ENCODE data around the gene GPX5.
A peak's percentile ranks its signal among the peaks of the same experiment; 100 is the strongest.
"Not testable (repeated sequence)": the region's sequence is repeated elsewhere in the genome, so short reads cannot be mapped to it uniquely, and the experiment has no call there.

Gene GPX5, protein sequence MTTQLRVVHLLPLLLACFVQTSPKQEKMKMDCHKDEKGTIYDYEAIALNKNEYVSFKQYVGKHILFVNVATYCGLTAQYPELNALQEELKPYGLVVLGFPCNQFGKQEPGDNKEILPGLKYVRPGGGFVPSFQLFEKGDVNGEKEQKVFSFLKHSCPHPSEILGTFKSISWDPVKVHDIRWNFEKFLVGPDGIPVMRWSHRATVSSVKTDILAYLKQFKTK

DNA sequence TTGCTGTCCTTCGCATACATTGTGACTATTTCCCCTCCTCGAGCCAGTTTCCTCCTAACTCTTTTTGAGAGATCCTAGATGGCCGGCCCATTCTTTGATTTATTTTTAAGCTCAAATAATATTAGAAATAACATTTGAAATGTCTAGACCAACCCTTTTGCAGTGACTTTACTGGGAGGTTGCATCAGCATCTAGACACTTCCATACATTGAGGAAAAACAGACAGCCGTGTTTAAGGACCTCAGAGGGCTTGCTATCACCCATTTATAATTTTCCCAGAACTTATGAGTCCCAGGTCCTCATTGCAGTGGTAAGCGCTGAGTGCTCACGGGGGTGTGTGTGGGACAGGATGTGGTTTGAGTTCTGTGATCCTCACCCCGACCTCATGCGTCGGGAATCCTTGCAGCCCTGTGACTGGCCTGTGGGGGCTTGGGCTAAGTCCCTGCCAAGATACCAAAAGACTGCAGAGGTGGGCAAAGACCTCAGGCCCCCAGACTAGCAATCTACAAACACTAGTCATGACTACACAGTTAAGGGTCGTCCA, at the start of gene GPX5:
Gene GPX5, plus strand, starts transcription at position 386 of the 544 bp plus-strand sequence. Its CDS starts 133 bp downstream, at position 519.
- DNase-seq: no peak
- intact Hi-C loops (cut with DNase I): no loop called here

DNA sequence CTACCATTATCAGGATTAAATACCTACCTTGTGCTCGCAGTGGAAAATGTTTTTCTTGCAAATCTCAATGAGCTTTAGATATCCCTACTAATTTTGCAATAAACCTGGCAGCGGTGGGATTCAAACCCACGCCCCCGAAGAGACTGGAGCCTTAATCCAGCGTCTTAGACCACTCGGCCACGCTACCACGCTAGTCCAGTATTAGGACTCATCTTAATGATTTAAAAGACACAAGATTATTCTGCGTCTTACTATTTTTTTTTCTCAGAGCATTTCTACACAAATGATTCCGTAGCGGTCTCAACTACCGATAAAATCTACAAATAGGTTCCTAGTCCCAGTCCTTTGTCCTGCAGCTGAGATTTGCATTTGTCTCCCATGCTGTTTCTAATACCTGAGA, 47.2 kb upstream of the GPX5 start:
- intact Hi-C loops (cut with DNase I): no loop called here
- no peak for DNase-seq

DNA sequence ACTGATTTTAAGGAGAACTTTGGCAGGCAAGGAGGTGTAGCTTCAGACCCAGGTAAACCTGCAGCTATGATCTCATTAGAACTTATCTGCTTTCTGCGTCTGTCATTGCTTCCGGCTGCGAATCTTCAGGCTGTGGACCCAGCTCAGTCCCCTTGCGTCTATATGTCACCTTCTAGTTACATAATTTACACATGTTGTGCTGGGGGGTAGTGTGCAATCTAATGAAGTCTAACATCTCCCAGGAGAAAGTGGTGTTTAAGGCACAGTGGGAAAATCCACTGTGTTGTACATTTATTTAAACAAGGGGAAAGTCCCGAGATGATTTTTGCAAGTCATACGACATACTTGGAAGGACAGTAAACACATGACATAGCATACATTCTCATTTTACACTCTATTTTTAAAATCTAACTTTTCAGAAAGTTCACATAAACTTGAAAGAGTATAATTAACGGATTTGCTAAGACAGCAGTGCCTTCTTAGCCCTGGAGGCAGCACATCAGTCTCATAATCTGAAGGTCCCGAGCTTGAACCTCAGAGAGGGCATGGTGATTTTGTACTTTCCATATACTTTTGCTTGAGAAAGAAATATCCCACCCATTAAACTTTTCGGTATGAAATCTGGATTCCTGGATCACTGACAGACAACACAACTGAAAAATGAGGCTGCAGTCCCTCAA, 45.3 kb upstream of the GPX5 start:
- DNase-seq: no peak
- intact Hi-C loops (cut with DNase I): no loop called here

DNA sequence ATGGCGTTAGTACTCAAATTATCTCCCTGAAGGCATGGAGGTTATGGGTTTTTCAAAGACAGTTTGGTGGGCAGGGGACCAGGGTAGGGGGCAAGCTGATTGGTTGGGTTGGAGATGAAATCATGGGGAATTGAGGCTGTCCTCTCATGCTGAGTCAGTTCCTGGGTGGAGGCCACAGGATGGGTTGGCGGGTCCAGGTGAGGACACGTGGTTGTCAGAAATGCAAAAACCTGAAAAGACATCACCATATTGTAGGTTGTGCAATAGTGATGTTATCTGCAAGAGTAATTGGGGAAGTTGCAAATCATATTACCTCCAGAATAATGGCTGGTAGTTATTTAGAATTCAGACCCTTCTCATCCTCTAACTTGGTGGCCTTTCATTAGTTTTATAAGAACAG, 40.2 kb upstream of the GPX5 start:
- intact Hi-C loops (cut with DNase I): no loop called here
- no peak for DNase-seq

DNA sequence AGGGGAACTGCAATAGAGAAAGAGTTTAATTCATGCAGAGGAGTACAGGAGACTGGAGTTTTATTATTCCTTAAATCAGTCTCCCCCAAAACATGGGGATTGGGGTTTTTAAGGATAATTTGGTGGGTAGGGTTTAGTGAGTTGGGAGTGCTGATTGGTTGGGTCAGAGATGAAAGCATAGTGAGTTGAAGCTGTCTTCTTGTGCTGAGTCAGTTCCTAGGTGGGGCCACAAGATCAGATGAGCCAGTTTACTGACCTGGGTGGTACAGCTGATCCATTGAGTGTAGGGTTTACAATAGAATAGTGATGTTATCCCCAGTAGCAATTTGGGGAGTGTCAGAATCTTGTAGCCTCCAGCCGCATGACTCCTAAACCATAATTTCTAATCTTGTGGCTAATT, 39.1 kb upstream of the GPX5 start:
- intact Hi-C loops (cut with DNase I): no loop called here
- no peak for DNase-seq

DNA sequence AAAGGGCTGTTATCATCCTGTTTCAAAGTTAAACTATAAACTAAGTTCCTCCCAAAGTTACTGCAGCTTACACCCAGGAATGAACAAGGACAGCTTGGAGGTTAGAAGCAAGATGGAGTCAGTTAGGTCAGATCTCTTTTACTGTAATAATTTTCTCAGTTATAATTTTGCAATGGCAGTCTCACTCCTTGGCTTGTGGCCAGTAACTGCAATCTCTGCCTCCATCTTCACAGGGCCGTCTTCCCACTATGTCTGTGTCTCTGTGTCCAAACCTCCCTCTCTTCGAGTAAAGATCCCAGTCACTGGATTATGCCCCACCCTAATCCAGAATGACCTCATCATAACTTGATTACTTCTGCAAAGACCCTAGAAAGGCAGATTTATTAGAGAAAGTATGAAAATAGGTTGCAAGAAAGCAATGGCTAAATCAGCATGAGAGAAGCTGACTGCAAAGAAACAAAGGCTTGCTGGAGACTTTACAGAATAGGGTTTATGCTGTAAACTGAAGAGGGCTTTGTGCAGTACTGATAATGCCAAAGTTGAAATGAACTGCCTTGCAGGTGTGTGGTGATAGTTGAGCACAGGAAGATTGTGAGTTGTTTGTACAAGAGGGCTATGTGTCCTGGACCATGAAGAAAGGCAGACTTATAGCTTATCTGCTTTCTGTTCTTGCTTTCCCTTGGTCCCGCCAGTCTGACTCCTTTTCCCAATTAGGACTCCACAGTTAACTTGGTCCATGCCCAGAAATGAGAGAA, 38.5 kb upstream of the GPX5 start:
- intact Hi-C loops (cut with DNase I): no loop called here
- DNase-seq: no peak

DNA sequence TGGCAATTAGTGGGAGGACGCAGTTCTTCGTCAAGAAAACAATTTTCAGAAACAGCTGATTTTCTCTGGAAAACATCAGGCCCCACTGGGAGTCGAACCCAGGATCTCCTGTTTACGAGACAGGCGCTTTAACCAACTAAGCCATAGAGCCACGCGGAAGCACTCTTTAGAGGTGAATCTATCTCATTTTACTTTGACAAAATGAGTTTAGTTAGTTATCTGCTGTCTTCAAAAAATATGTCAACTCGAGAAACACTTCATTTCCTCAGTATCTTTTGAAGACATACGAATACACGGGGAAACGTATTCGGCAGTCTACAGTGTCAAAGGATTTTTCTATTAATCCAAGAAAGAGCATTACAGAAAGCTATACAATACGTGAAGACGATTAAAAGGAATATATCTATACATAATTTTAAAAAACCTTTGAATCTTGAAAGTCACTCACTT, 36.7 kb upstream of the GPX5 start:
- DNase-seq: peak in 32 of 42 donors; percentile 16 to 77 (median 48)
- intact Hi-C loops (cut with DNase I): no loop called here

DNA sequence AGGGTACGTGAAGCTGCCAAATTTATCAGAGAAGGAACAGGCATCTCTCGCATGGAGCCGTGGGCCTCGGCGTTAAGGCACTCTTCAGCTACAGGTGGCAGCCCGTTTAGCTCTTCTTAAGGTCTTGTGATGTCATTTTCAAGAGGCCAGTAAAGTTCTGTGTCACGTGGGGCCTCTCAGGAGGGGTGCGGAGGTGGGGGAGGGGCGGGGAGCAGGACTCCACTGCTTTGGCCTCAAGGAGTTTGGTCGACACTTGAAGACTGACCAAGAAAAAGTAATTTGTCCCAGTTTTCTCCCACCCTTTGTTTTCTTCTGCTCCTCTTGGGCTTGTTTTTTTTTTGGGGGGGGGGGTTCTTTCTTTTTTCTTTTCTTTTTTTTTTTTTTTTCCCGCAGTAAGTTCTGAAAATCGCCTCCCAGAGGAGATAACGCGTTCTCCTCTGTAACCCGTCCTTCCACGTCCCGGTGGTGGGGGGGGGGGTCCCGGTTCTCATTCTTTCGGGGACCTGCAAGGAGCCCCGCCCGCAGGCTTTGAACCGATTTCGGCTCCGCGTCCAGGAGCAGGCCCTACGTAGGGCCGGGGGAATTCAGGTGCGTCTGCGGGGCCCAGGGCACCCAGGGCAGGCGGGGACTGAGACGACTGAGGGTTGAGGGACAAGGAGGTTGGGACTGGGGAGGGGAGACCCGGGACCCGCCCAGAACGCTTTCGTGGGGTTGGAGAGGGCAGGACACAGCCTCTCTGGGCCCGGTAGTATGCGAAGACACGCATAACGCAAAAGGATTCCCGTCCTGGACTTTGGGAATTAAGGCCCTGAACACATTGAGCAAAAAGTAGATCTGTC, 36.1 kb upstream of the GPX5 start:
- DNase-seq: peak in 25 of 42 donors; percentile 3 to 72 (median 23)

DNA sequence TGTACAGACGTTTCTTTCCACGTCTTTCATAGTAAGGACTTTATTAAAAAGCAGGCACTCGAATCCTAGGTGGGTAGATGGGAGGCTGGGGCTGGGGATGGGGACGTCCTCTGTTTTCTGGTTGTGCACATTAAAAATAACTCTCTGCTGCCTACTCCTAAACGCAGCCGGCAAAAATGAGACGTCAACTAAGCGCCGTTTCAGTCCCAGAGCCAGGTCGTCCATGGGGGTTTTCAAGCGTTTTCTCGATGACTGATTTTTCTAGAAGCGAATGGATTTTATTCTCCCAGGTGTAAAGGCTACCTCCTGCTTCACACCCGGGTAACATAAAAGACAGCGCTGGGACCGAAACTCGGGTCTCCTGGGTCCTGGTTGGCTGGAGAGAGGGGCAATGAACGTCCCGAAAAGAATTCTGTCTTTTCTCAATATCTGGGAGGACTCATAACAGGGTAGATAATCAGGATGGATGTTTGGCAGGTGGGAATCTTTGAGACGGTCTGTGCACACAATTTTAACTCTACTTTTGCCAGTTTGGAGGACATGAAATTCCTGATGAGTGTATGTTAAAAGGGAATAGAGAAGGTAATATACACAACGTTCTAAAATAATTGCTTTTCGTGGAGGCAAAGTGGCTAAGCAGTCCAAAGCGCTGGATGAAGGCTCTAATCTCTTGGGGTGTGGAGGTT, 35.3 kb upstream of the GPX5 start:
- intact Hi-C loops (cut with DNase I): no loop called here
- DNase-seq: peak in 5 of 42 donors; percentile 11 to 32 (median 14)

More for the DNA sequence above, 36.1 kb upstream of the GPX5 start:
- intact Hi-C loops (cut with DNase I): no loop called here

DNA sequence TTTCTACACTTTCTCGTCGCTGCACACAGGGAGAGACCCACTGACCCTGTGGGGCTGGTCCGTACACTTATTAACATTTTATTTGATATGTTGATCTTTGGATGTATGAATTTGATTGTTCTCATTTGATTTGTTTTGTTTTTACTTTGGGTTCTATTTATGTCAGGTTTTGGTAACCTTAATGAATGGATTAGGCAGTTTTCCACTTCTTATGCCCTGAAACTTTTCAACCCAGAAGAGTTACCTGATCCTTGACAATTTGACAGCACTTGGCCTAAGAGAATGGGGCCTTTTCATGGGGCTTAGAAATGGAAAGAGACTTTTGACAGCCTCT, 33.7 kb upstream of the GPX5 start:
- DNase-seq: no peak
- intact Hi-C loops (cut with DNase I): no loop called here

DNA sequence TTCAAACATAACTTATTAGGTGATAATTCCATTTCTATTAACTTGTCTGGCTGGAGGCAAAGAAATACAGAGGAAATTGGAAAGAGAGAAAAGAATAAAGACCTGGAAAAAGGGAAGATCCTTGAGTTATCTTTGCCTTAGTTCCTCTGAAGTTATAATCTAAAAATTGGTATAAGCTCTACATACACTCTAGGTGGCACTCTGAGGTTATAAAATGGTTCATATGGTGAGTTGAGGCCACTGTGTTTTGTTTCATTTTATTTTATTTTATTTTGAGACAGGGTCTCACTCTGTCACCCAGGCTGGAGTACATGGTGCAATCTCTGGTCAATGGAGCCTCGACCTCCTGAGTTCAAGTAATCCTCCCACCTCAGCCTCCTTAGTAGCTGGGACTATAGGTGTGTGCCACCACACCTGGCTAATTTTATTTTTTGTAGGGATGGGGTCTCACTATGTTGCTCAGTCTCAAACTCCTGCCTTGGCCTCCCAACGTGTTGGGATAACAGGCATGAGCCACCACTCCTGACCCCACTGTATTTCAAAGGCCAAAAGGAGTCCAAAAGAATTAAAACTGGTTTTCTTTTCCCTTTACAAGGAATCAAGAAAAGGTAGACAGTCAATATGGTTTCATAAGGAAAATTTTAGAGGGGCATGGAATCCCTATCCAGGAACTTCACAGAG, 29.4 kb upstream of the GPX5 start:
- intact Hi-C loops (cut with DNase I): no loop called here

DNA sequence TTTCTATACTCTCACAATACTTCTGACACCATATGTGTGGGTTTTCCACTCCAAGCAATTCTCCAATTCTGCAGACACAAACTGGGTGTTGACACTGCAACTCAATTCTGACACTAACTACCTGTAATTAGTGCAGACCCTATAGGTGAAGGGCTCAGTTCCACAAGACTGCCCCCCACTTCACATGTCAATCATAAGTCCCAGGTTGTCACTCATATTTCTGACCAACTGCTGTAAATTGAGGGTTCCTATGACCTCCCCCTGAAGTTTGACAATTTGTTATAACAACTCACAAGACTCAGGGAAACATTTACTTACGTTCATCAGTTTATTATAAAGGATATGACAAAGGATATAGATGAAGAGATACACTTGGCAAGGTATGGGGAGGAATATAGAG, 28.4 kb upstream of the GPX5 start:
- no peak for DNase-seq
- intact Hi-C loops (cut with DNase I): no loop called here

More for the DNA sequence above, 29.4 kb upstream of the GPX5 start:
- no peak for DNase-seq

DNA sequence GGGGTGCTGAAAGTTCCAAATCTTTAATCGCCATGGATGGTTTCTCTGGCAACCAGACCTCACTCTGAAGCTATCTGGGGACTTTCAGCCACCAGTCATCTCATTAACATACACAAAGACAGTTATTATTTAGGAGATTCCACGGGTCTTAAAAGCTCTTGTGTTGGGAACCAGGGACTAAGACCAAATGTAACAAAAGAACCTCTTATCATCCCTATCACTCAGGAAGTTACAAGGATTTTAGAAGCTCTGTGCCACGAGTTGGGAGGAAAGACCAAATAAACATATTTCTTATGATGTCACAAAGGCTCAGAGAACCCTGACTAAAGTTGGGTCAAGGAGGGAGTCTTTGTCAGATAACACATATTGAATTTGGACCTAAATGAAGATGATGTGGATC, 27.8 kb upstream of the GPX5 start:
- no peak for DNase-seq
- intact Hi-C loops (cut with DNase I): no loop called here

DNA sequence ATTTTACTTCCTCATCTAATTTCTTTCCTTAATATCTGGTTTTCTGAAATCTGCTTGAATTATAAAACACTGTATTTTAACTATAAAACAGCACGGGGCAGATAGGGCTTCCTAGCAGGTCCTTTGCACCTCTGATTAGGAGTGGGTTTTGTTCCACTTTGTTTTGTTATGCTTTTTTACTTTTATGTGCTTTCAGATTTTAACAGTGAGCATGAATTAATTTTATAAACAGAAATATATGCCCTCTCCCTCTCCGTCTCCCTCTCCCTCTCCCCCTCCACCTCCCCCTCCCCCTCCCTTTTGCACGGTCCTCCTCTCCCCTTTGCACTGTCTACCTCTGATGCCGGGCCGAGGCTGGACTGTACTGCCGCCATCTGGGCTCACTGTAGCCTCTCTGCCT, 24.4 kb upstream of the GPX5 start:
- no peak for DNase-seq
- intact Hi-C loops (cut with DNase I): no loop called here

DNA sequence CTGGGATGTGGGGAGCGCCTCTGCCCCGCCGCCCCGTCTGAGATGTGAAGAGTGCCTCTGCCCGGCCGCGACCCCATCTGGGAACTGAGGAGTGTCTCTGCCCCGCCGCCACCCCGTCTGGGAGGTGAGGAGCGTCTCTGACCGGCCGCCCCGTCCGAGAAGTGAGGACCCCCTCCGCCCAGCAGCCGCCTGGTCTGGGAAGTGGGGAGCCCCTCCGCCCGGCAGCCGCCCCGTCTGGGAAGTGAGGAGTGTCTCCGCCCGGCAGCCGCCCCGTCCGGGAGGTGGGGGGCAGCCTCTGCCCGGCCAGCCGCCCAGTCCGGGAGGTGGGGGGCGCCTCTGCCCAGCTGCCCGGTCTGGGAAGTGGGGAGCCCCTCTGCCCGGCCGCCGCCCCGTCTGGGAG, 23.5 kb upstream of the GPX5 start:
- DNase-seq; intact Hi-C loops (cut with DNase I): not testable (repeated sequence)

DNA sequence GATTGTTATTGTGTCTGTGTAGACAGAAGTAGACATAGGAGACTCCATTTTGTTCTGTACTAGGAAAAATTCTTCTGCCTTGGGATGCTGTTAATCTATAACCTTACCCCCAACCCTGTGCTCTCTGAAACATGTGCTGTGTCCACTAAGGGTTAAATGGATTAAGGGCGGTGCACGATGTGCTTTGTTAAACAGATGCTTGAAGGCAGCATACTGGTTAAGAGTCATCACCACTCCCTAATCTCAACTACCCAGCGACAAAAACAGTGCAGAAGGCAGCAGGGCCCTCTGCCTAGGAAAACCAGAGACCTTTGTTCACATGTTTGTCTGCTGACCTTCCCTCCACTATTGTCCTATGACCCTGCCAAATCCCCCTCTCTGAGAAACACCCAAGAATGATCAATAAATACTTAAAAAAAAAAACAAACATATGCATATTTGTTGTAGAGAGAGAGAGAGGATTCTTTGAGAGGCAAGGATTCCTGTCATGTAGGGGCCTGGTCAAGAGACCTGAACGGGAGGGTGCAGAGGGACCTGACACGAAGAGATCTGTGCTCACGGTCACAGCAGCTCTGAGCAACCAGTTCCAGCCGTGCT, 22.9 kb upstream of the GPX5 start:
- intact Hi-C loops (cut with DNase I); DNase-seq: not testable (repeated sequence)

DNA sequence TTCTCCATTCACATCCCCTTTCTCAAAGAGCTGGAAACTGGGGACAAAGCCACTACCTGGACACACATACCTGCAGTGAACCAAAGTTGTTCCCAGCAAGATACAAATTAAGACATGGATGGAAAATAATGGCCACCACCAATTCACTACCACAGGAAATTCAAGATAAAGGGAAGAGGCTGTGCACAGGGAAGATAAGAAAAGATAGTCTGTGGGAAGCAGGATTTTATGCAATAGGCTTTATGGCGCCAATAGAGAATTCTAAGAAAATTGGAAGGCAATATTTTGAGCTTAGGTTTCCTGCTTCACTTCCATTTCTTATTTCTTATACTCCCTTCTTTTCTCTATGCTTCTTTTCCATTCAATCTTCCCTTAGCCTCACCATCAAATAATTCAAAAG, 19.9 kb upstream of the GPX5 start:
- intact Hi-C loops (cut with DNase I): no loop called here

More for the DNA sequence above, 19.9 kb upstream of the GPX5 start:
- DNase-seq: no peak
